A549 (cell line): Measurements from ENCODE around the gene CCDC171. TPM values are rescaled to one million over a fixed set of nuclear protein-coding genes. Genes with fewer than 3 reads are reported as not detected.

Experiments used
- ATAC-seq, 2 experiments: fragments of 200-7000 bp in 1 of 2; fragments of >200 bp in 1 of 2; cut with Nextera tagmentation in 1 of 2; cut with Tn5 transposase in 1 of 2; 3 replicates each; pipeline versions ENCODE4 v1.8.0 to v1.9.1; 2018 to 2020; ENCODE audit warnings: mild to moderate bottlenecking in 1 of 2, moderate library complexity in 1 of 2
- CTCF ChIA-PET: fragments of 300-600 bp; sonication (Branson Sonifier 250); formaldehyde crosslinking; extraction: SDS; loops from one replicate; lab custom pipeline; 2021; ENCODE audit warnings: antibody characterized with exemption, inconsistent platforms; lab: Yijun Ruan, JAX
- POLR2A ChIA-PET: fragments of 350-600 bp; formaldehyde crosslinking; extraction: SDS; loops from one replicate; lab custom pipeline; 2021; ENCODE audit warnings: antibody characterized with exemption, inconsistent platforms; lab: Yijun Ruan, JAX
- DNase-seq, 2 experiments: peaks; one replicate each; pipeline versions ENCODE4 v3.0.0 to v3.0.0-alpha.2; 2011 to 2016; ENCODE audit warnings: low read depth in 1 of 2, low spot score in 1 of 2
- FAIRE-seq: peaks from 2 replicates; lab custom pipeline; 2011; peaks lifted over from hg19 to GRCh38; lab: Jason Lieb, UNC
- H3K27ac ChIP-seq, 2 experiments: fragments of >200 bp; sonication (Bioruptor Twin); formaldehyde crosslinking; 3 replicates each; pipeline ENCODE4 v1.5.1; 2016 to 2017
- H3K4me1 ChIP-seq: fragments of >200 bp; sonication (Bioruptor Twin); formaldehyde crosslinking; 3 replicates; pipeline ENCODE4 v1.6.1; 2016
- H3K4me2 ChIP-seq: fragments of >200 bp; sonication (Bioruptor Twin); formaldehyde crosslinking; 3 replicates; pipeline ENCODE4 v1.6.1; 2016
- H3K4me3 ChIP-seq: fragments of >200 bp; sonication (Bioruptor Twin); formaldehyde crosslinking; 3 replicates; pipeline ENCODE4 v1.5.1; 2016
- H3K9me3 ChIP-seq: fragments of >200 bp; sonication (Bioruptor Twin); formaldehyde crosslinking; 3 replicates; pipeline ENCODE4 v1.6.1; 2016
- CHD4 ChIP-seq: fragments of 200-600 bp; sonication (generic); IDR thresholded peaks from 2 replicates; pipeline ENCODE4 v1.6.1; 2016; ENCODE audit warnings: antibody characterized with exemption, mild to moderate bottlenecking, borderline replicate concordance
- EHF ChIP-seq: fragments of 250-450 bp; sonication (Bioruptor Pico); IDR thresholded peaks from 2 replicates; pipeline ENCODE4 v1.5.0; 2020; ENCODE audit warnings: mild to moderate bottlenecking
- EHMT2 ChIP-seq: fragments of 200-600 bp; sonication (generic); IDR thresholded peaks from 2 replicates; pipeline ENCODE4 v1.6.1; 2016; ENCODE audit warnings: antibody characterized with exemption, low read depth, mild to moderate bottlenecking, moderate library complexity
- FOSB ChIP-seq: fragments of 250-450 bp; sonication (Bioruptor Pico); IDR thresholded peaks from 2 replicates; pipeline ENCODE4 v1.5.0; 2020; ENCODE audit warnings: mild to moderate bottlenecking, moderate library complexity
- FOXS1 ChIP-seq: fragments of 250-450 bp; sonication (Bioruptor Pico); IDR thresholded peaks from 2 replicates; pipeline ENCODE4 v1.5.0; 2020; ENCODE audit warnings: mild to moderate bottlenecking, moderate library complexity
- GATA3 ChIP-seq: IDR thresholded peaks from 2 replicates; pipeline ENCODE4 v1.6.1; 2012; ENCODE audit warnings: borderline replicate concordance
- HOXB13 ChIP-seq: fragments of 250-450 bp; sonication (Bioruptor Pico); IDR thresholded peaks from 2 replicates; pipeline ENCODE4 v1.5.0; 2020; ENCODE audit warnings: low read depth, mild to moderate bottlenecking, moderate library complexity
- HOXB5 ChIP-seq: fragments of 250-450 bp; sonication (Bioruptor Pico); IDR thresholded peaks from 2 replicates; pipeline ENCODE4 v1.5.0; 2020; ENCODE audit warnings: mild to moderate bottlenecking, moderate library complexity
- JUN ChIP-seq, 2 experiments: fragments of >200 bp; sonication (Bioruptor Twin); formaldehyde crosslinking; IDR thresholded peaks; 2 replicates in 1 of 2; 3 replicates in 1 of 2; pipeline ENCODE4 v1.6.1; 2016 to 2017
- KDM1A ChIP-seq: fragments of 200-600 bp; sonication (generic); IDR thresholded peaks from 2 replicates; pipeline ENCODE4 v1.6.1; 2016; ENCODE audit warnings: low read depth, mild to moderate bottlenecking
- MAFK ChIP-seq: fragments of 450-650 bp; IDR thresholded peaks from 2 replicates; pipeline ENCODE4 v1.6.1; 2014; ENCODE audit not compliant: partially characterized antibody
- MYC ChIP-seq: IDR thresholded peaks from 2 replicates; pipeline ENCODE4 v1.6.1; 2012; ENCODE audit warnings: mild to moderate bottlenecking, inconsistent platforms, low read length, improper control_type of control experiment, borderline replicate concordance
- NPAS2 ChIP-seq: fragments of 250-450 bp; sonication (Bioruptor Pico); IDR thresholded peaks from 2 replicates; pipeline ENCODE4 v1.8.0; 2022; ENCODE audit warnings: mild to moderate bottlenecking, moderate library complexity, borderline replicate concordance
- NR3C1 ChIP-seq: fragments of >200 bp; sonication (Bioruptor Twin); formaldehyde crosslinking; IDR thresholded peaks from 3 replicates; pipeline ENCODE4 v1.6.1; 2017
- TFCP2L1 ChIP-seq: fragments of 250-450 bp; sonication (Bioruptor Pico); IDR thresholded peaks from 2 replicates; pipeline ENCODE4 v1.5.0; 2021; ENCODE audit warnings: mild to moderate bottlenecking
- ZNF302 ChIP-seq: fragments of 250-450 bp; sonication (Bioruptor Pico); IDR thresholded peaks from 2 replicates; pipeline ENCODE4 v1.9.0; 2021; ENCODE audit warnings: inconsistent platforms, mild to moderate bottlenecking, moderate library complexity
- ZSCAN20 ChIP-seq: fragments of 250-450 bp; sonication (Bioruptor Pico); IDR thresholded peaks from 2 replicates; pipeline ENCODE4 v1.8.0; 2022; ENCODE audit warnings: mild to moderate bottlenecking, moderate library complexity
- WGBS: methylation state at CpG from one replicate; pipeline ENCODE4 v1.1.6; 2017; ENCODE audit errors: missing lambda C conversion rate; 5-methylcytosine and 5-hydroxymethylcytosine counted together
- polyA plus RNA-seq, 4 experiments: library from polyadenylated mRNA; depleted of rRNA in 3 of 4; stranded (reverse); fragments of >200 nt; fragmentation: RNase III in 1 of 4; extraction: RNeasy Plus Mini Kit Qiagen cat#74134 plus additional on column Dnase treatment in 1 of 4; gene quantifications; 2 replicates in 3 of 4; 3 replicates in 1 of 4; pipeline ENCODE4 v1.2.3, GENCODE V29; 2011 to 2017
- TF ChIP-seq, protein P1 (sequence below): fragments of >200 bp; sonication (Bioruptor Twin); formaldehyde crosslinking; IDR thresholded peaks from 2 replicates; pipeline ENCODE4 v1.6.1; 2016
- TF ChIP-seq, protein P2 (sequence below): IDR thresholded peaks from 2 replicates; pipeline ENCODE4 v1.6.1; 2012
- TF ChIP-seq, protein P3 (sequence below): fragments of 150-350 bp; IDR thresholded peaks from 2 replicates; pipeline ENCODE4 v1.6.1; 2014; ENCODE audit warnings: low read depth, mild to moderate bottlenecking, low read length
- TF ChIP-seq, protein P4 (sequence below): fragments of 450-650 bp; IDR thresholded peaks from 2 replicates; pipeline ENCODE4 v1.6.1; 2014; ENCODE audit warnings: antibody characterized with exemption
- TF ChIP-seq, protein P5 (sequence below): IDR thresholded peaks from 2 replicates; pipeline ENCODE4 v1.6.1; 2012
- TF ChIP-seq, protein P6 (sequence below): fragments of 250-450 bp; sonication (Bioruptor Pico); IDR thresholded peaks from 2 replicates; pipeline ENCODE4 v1.5.0; 2020; ENCODE audit warnings: low read depth, mild to moderate bottlenecking, moderate library complexity
- TF ChIP-seq, protein P7 (sequence below): fragments of 250-450 bp; sonication (Bioruptor Pico); IDR thresholded peaks from 2 replicates; pipeline ENCODE4 v1.5.0; 2021; ENCODE audit warnings: mild to moderate bottlenecking, moderate library complexity, borderline replicate concordance

Gene CCDC171
- polyA plus RNA-seq, 2 of the 4 experiments (the other 2 are of a cell fraction): 0.88 to 1.3 TPM

DNA sequence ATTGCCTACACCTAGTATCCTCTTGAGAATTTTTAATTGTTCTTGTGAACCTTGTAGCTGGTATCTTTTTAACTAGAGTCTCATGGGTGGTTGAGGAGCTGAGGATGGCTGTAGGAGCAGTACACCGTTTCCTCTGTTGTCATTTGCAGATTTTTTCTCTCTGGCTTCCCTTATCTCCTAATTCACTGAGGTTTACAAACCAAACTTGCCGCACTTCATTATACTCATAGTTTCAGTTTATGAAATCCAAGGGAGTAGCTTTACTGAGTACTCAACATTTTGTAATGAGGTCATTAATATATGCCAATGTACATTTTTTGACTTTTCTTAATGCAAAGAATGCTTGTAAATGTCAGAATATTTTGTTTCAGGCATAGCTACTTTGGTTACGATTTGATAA lies 154.2 kb downstream of the CCDC171 start (continued):
- TF ChIP-seq KDM1A (no peak), FOSB (CRISPR knock-in tag) (no peak), GATA3 (no peak), NR3C1 (no peak), NPAS2 (CRISPR knock-in tag) (no peak)

DNA sequence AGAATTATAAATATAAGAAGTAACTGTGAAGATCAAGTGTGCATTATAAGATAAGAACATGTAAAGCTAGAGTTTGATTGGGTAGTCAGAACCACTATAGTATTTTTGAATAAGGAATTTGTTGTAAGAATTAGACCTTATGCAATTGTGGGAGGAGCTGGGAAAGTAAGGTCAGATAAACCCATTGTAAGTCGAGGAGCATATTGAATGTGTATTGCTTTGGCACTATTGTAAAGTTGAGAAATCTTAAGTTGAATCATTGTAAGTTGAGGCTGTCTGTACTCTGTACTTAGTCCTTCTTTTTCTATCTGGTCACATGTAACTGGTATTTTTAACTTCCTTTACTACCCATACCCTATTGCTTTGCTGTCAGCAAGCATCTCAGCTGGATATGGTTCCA lies 158.7 kb downstream of the CCDC171 start:
- Histone ChIP-seq H3K9me3 (no peaks in the 10 kb centered on the region), H3K4me1 (no peaks in the 10 kb centered on the region), H3K27ac (no peak overlapping the region), H3K4me2 (no peak overlapping the region), H3K4me3 (no peak overlapping the region)
- CTCF ChIA-PET: no interaction called here
- TF ChIP-seq FOXS1 (CRISPR knock-in tag) (no peak), CHD4 (no peak), TFCP2L1 (CRISPR knock-in tag) (no peak), ZNF302 (CRISPR knock-in tag) (no peak), EHF (CRISPR knock-in tag) (no peak), JUN (IDR thresholded peaks at IDR 0.05) (no peak), GATA3 (no peak), ZSCAN20 (CRISPR knock-in tag) (no peak), MYC (no peak), HOXB5 (CRISPR knock-in tag) (no peak)
- TF ChIP-seq, protein P1, sequence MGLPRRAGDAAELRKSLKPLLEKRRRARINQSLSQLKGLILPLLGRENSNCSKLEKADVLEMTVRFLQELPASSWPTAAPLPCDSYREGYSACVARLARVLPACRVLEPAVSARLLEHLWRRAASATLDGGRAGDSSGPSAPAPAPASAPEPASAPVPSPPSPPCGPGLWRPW: no peak
- TF ChIP-seq, protein P2, sequence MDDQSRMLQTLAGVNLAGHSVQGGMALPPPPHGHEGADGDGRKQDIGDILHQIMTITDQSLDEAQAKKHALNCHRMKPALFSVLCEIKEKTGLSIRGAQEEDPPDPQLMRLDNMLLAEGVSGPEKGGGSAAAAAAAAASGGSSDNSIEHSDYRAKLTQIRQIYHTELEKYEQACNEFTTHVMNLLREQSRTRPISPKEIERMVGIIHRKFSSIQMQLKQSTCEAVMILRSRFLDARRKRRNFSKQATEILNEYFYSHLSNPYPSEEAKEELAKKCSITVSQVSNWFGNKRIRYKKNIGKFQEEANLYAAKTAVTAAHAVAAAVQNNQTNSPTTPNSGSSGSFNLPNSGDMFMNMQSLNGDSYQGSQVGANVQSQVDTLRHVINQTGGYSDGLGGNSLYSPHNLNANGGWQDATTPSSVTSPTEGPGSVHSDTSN: no peak
- TF ChIP-seq, protein P3, sequence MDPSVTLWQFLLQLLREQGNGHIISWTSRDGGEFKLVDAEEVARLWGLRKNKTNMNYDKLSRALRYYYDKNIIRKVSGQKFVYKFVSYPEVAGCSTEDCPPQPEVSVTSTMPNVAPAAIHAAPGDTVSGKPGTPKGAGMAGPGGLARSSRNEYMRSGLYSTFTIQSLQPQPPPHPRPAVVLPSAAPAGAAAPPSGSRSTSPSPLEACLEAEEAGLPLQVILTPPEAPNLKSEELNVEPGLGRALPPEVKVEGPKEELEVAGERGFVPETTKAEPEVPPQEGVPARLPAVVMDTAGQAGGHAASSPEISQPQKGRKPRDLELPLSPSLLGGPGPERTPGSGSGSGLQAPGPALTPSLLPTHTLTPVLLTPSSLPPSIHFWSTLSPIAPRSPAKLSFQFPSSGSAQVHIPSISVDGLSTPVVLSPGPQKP: no peak
- TF ChIP-seq, protein P4, sequence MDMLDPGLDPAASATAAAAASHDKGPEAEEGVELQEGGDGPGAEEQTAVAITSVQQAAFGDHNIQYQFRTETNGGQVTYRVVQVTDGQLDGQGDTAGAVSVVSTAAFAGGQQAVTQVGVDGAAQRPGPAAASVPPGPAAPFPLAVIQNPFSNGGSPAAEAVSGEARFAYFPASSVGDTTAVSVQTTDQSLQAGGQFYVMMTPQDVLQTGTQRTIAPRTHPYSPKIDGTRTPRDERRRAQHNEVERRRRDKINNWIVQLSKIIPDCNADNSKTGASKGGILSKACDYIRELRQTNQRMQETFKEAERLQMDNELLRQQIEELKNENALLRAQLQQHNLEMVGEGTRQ: no peak
- TF ChIP-seq, protein P5, sequence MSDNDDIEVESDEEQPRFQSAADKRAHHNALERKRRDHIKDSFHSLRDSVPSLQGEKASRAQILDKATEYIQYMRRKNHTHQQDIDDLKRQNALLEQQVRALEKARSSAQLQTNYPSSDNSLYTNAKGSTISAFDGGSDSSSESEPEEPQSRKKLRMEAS: no peak
- ATAC-seq (no peak), DNase-seq (no peak), FAIRE-seq (no peak)
- WGBS: 3% methylated on average over 1 of the region's 1 CpG
- POLR2A ChIA-PET: no interaction called here

DNA sequence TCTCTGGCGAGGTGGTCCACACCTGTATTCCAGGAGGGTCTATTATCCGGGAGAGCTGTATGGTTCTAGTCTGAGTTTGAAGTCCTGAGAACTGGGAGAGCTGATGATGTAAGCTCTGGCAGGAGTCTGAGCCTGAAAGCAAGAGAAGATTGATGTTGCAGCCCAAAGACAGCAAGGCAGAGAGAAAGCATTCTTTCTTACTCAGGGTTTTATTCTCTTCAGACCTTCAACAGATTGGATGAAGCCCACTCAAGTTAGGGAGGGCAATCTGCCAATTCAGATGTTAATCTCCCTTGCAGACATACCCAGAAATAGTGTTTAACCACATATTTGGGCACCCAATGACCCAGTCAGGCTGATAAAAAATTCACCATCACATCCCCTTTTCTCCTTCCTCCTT lies 159.1 kb downstream of the CCDC171 start:
- CTCF ChIA-PET: no interaction called here
- WGBS: 10% methylated on average over 2 of the region's 2 CpGs
- FAIRE-seq: no peak

More for the DNA sequence above, 159.1 kb downstream of the CCDC171 start:
- TF ChIP-seq HOXB13 (no peak), MAFK (no peak), EHMT2 (no peak)
- TF ChIP-seq, protein P6, sequence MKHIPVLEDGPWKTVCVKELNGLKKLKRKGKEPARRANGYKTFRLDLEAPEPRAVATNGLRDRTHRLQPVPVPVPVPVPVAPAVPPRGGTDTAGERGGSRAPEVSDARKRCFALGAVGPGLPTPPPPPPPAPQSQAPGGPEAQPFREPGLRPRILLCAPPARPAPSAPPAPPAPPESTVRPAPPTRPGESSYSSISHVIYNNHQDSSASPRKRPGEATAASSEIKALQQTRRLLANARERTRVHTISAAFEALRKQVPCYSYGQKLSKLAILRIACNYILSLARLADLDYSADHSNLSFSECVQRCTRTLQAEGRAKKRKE (CRISPR knock-in tag): no peak
- TF ChIP-seq, protein P7, sequence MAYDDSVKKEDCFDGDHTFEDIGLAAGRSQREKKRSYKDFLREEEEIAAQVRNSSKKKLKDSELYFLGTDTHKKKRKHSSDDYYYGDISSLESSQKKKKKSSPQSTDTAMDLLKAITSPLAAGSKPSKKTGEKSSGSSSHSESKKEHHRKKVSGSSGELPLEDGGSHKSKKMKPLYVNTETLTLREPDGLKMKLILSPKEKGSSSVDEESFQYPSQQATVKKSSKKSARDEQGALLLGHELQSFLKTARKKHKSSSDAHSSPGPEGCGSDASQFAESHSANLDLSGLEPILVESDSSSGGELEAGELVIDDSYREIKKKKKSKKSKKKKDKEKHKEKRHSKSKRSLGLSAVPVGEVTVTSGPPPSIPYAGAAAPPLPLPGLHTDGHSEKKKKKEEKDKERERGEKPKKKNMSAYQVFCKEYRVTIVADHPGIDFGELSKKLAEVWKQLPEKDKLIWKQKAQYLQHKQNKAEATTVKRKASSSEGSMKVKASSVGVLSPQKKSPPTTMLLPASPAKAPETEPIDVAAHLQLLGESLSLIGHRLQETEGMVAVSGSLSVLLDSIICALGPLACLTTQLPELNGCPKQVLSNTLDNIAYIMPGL: no peak
- ATAC-seq (no peak), DNase-seq (no peak)
- Histone ChIP-seq H3K4me2 (no peak overlapping the region), H3K4me1 (no peaks in the 10 kb centered on the region), H3K27ac (no peak overlapping the region), H3K4me3 (no peak overlapping the region), H3K9me3 (no peaks in the 10 kb centered on the region)
- POLR2A ChIA-PET: no interaction called here
